Measurements from ENCODE around the gene KDM4B. TPM values are rescaled to one million over a fixed set of nuclear protein-coding genes. Genes with fewer than 3 reads are reported as not detected.
A peak's percentile ranks its signal among the peaks of the same experiment; 100 is the strongest.

KDM4B gene
- total RNA-seq, 4 donors from 2014 or later: 26.0 to 51.2 (median 34.2) TPM

DNA sequence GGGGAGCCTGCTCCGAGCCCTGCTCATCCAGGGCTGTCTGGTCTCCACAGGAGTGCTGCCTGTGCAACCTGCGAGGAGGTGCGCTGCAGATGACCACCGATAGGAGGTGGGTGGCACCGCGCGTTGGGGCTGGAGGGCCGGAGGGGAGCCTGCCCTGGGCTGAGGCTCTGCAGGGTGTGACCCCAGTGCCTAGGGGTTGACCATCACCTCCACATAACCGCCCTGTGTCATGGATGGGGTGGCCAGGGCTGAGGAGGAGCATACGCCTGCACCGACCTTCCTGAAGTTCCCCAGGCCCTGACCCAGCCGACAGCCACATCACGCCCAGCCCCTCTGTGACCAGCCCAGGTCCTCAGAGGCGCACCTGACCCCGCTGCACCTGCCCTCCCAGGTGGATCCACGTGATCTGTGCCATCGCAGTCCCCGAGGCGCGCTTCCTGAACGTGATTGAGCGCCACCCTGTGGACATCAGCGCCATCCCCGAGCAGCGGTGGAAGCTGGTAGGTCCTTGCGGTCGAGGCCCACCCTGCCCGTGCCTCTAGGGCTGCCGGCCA lies 168.7 kb downstream of the KDM4B start:
- WGBS: 64% methylated on average over 16 of the region's 29 CpGs
- Histone ChIP-seq H3K4me3 (no peak overlapping the region), H3K4me1 (peaks cover 0 to 5% (median 4%) of the 10 kb centered on the region in 4 donors), H3K36me3 (peaks cover 53 to 100% (median 92%) of the 10 kb centered on the region in 4 donors), H3K9me3 (no peaks in the 10 kb centered on the region), H3K27me3 (no peaks in the 10 kb centered on the region), H3K27ac (replicated peaks in 1 of 4) (no peak overlapping the region)
- no peak for DNase-seq (ENCODE audit: extremely low spot score)
- intact Hi-C loops (cut with DNase I): no loop called here
- no peak for TF ChIP-seq POLR2A (IDR thresholded peaks at IDR 0.05; ENCODE audit: low read depth)
- TF ChIP-seq EP300 (IDR thresholded peaks at IDR 0.05): no peak
- TF ChIP-seq, protein P1, sequence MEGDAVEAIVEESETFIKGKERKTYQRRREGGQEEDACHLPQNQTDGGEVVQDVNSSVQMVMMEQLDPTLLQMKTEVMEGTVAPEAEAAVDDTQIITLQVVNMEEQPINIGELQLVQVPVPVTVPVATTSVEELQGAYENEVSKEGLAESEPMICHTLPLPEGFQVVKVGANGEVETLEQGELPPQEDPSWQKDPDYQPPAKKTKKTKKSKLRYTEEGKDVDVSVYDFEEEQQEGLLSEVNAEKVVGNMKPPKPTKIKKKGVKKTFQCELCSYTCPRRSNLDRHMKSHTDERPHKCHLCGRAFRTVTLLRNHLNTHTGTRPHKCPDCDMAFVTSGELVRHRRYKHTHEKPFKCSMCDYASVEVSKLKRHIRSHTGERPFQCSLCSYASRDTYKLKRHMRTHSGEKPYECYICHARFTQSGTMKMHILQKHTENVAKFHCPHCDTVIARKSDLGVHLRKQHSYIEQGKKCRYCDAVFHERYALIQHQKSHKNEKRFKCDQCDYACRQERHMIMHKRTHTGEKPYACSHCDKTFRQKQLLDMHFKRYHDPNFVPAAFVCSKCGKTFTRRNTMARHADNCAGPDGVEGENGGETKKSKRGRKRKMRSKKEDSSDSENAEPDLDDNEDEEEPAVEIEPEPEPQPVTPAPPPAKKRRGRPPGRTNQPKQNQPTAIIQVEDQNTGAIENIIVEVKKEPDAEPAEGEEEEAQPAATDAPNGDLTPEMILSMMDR (IDR thresholded peaks at IDR 0.05): peak; percentile 9 to 19 (median 12)
- TF ChIP-seq POLR2AphosphoS5 (IDR thresholded peaks at IDR 0.05): no peak

- TF ChIP-seq EP300 (IDR thresholded peaks at IDR 0.05) (no peak), POLR2A (IDR thresholded peaks at IDR 0.05; ENCODE audit: low read depth) (no peak)
- TF ChIP-seq, protein P1 (IDR thresholded peaks at IDR 0.05): no peak
- no peak overlapping the region for H3K27ac ChIP-seq (replicated peaks in 1 of 4)
- peaks cover 0 to 5% (median 4%) of the 10 kb centered on the region in 4 donors for H3K4me1 ChIP-seq
- no peak for DNase-seq (ENCODE audit: extremely low spot score)
- H3K4me3 ChIP-seq: no peak overlapping the region
- 76% methylated on average over 30 of the region's 30 CpGs for WGBS
- no peaks in the 10 kb centered on the region for H3K9me3 ChIP-seq
- intact Hi-C loops (cut with DNase I): no loop called here
- no peaks in the 10 kb centered on the region for H3K27me3 ChIP-seq
- H3K36me3 ChIP-seq: peaks cover 51 to 99% (median 89%) of the 10 kb centered on the region in 4 donors
Measured at GRCh38 chr19:5138606-5139582, 170.0 kb downstream of the KDM4B start.

- Histone ChIP-seq H3K27ac (replicated peaks in 1 of 4) (no peak overlapping the region), H3K36me3 (peaks cover 50 to 99% (median 89%) of the 10 kb centered on the region in 4 donors), H3K27me3 (no peaks in the 10 kb centered on the region), H3K9me3 (no peaks in the 10 kb centered on the region), H3K4me1 (peaks cover 0 to 5% (median 4%) of the 10 kb centered on the region in 4 donors), H3K4me3 (no peak overlapping the region)
- TF ChIP-seq, protein P1 (IDR thresholded peaks at IDR 0.05): no peak
- TF ChIP-seq EP300 (IDR thresholded peaks at IDR 0.05): no peak
- no peak for TF ChIP-seq POLR2AphosphoS5 (IDR thresholded peaks at IDR 0.05)
- TF ChIP-seq POLR2A (IDR thresholded peaks at IDR 0.05; ENCODE audit: low read depth): no peak
- intact Hi-C loops (cut with DNase I): loop anchor here (10.0 kb wide), 1 partner anchor 85 kb away; no protein-coding TSS in a partner anchor
- 83% methylated on average over 18 of the region's 21 CpGs for WGBS
- DNase-seq (ENCODE audit: extremely low spot score): no peak
Measured at GRCh38 chr19:5139583-5140325, 170.8 kb downstream of the KDM4B start.

- intact Hi-C loops (cut with DNase I): loop anchor here (10.0 kb wide), 1 partner anchor 86 kb away; no protein-coding TSS in a partner anchor
- H3K36me3 ChIP-seq: peaks cover 52 to 99% (median 88%) of the 10 kb centered on the region in 4 donors
- no peak overlapping the region for H3K4me3 ChIP-seq
- DNase-seq (ENCODE audit: extremely low spot score): no peak
- H3K9me3 ChIP-seq: no peaks in the 10 kb centered on the region
- TF ChIP-seq POLR2A (IDR thresholded peaks at IDR 0.05; ENCODE audit: low read depth): no peak
- no peak for TF ChIP-seq POLR2AphosphoS5 (IDR thresholded peaks at IDR 0.05)
- TF ChIP-seq, protein P1 (IDR thresholded peaks at IDR 0.05): no peak
- TF ChIP-seq EP300 (IDR thresholded peaks at IDR 0.05): no peak
- H3K4me1 ChIP-seq: peaks cover 0 to 5% (median 4%) of the 10 kb centered on the region in 4 donors
- WGBS: 91% methylated on average over 27 of the region's 37 CpGs
- no peaks in the 10 kb centered on the region for H3K27me3 ChIP-seq
- no peak overlapping the region for H3K27ac ChIP-seq (replicated peaks in 1 of 4)
Measured at GRCh38 chr19:5141129-5141849, 172.4 kb downstream of the KDM4B start.

Measured in esophagus muscularis mucosa (tissue), 4 donors.